HEK293T (cell line): Measurements from ENCODE around the gene MEI4.

Experiments used
- ARNT ChIP-seq: fragments of 450-650 bp; IDR thresholded peaks from 2 replicates; pipeline ENCODE4 v1.6.1; 2017; ENCODE audit warnings: mild to moderate bottlenecking
- BHLHE40 ChIP-seq: fragments of 450-650 bp; IDR thresholded peaks from 2 replicates; pipeline ENCODE4 v1.6.1; 2016; ENCODE audit warnings: mild to moderate bottlenecking, moderate library complexity, borderline replicate concordance
- ELF4 ChIP-seq: fragments of 450-650 bp; IDR thresholded peaks from 2 replicates; pipeline ENCODE4 v1.6.1; 2017; ENCODE audit warnings: antibody characterized with exemption
- FOXA1 ChIP-seq: fragments of 450-650 bp; IDR thresholded peaks from 2 replicates; pipeline ENCODE4 v1.6.1; 2016; ENCODE audit warnings: mild to moderate bottlenecking
- FOXK2 ChIP-seq: fragments of 450-650 bp; IDR thresholded peaks from 2 replicates; pipeline ENCODE4 v1.6.1; 2016; ENCODE audit warnings: mild to moderate bottlenecking
- FOXM1 ChIP-seq: fragments of 450-650 bp; IDR thresholded peaks from 2 replicates; pipeline ENCODE4 v1.6.1; 2017; ENCODE audit warnings: mild to moderate bottlenecking, borderline replicate concordance
- HDGF ChIP-seq: fragments of 450-650 bp; IDR thresholded peaks from 2 replicates; pipeline ENCODE4 v1.6.1; 2017; ENCODE audit warnings: antibody characterized with exemption, borderline replicate concordance
- L3MBTL2 ChIP-seq: fragments of 450-650 bp; conservative IDR thresholded peaks from 2 replicates; pipeline ENCODE4 v1.6.1; 2016; ENCODE audit warnings: mild to moderate bottlenecking
- LEF1 ChIP-seq: fragments of 450-650 bp; IDR thresholded peaks from 2 replicates; pipeline ENCODE4 v1.6.1; 2017; ENCODE audit warnings: mild to moderate bottlenecking, borderline replicate concordance
- NFRKB ChIP-seq: fragments of 450-650 bp; IDR thresholded peaks from 2 replicates; pipeline ENCODE4 v1.6.1; 2016; ENCODE audit warnings: mild to moderate bottlenecking, moderate library complexity
- SP1 ChIP-seq: fragments of 450-650 bp; IDR thresholded peaks from 2 replicates; pipeline ENCODE4 v1.6.1; 2017
- SUZ12 ChIP-seq: fragments of 450-650 bp; IDR thresholded peaks from 2 replicates; pipeline ENCODE4 v1.6.1; 2016; ENCODE audit warnings: mild to moderate bottlenecking
- TARDBP ChIP-seq: fragments of 450-650 bp; IDR thresholded peaks from 2 replicates; pipeline ENCODE4 v1.6.1; 2016
- ZNF384 ChIP-seq: fragments of 450-650 bp; IDR thresholded peaks from 2 replicates; pipeline ENCODE4 v1.6.1; 2016

GRCh38 chr6:77656999-77657764 lies 4.3 kb downstream of the MEI4 start:
- TF ChIP-seq ZNF384 (no peak), ELF4 (no peak), FOXK2 (no peak), ARNT (no peak), FOXM1 (no peak), FOXA1 (no peak), BHLHE40 (no peak), SUZ12 (no peak), L3MBTL2 (no peak), HDGF (no peak), LEF1 (no peak), SP1 (no peak), TARDBP (no peak), NFRKB (no peak)
